ENCODE measurements around the gene SDK1. TPM values are rescaled to one million over a fixed set of nuclear protein-coding genes. Genes with fewer than 3 reads are reported as not detected.

SDK1 gene
- total RNA-seq, 2 experiments from 2014 or later = 0.25 to 0.78 TPM

DNA sequence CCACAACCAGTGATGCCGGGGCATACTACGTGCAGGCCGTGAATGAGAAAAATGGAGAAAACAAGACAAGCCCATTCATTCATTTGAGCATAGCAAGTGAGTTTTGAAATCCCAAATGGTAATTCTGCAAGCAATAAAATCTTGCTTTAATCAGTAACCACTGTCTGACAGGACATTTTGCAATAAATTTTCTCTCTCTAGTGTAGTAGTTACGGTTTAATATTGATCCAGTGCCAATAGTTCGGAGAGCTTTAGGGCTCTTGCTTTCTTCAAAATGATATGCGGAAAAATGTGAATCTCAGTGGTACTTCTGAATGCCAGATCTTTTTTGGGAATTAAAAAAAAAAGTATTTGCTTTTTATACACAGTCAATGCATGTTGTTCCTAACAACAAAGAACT lies 520.4 kb downstream of the SDK1 start:
- H3K4me1 Mint-ChIP-seq (ENCODE audit: low read depth) = peaks cover 2% of the 10 kb centered on the region
- intact Hi-C loops (cut with micrococcal nuclease) = no loop called here
- POLR2A ChIA-PET = no interaction called here

DNA sequence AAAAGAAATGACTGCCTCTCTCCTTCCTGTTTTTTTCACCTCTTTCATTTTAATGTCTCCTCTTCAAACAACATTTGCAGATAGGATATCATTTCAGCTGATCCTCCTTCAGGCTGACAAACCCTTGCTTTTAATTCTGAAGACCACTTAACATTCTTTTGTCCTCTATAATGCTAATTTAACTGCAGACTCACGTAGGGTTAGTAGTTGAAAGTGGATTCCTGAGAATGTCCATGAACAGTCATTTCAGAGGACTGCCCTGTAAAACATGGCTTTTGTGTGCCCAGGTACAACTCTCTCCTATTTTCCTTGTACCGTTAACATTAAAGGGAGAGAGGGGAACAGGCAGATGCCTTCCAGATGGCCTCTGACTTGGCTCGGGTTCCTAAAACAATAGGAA lies 524.4 kb downstream of the SDK1 start:
- ChIA-PET POLR2A (no interaction called here), CTCF (no interaction called here)
- ATAC-seq = no peak
- Mint-ChIP-seq H3K4me1 (ENCODE audit: low read depth) (no peaks in the 10 kb centered on the region), H3K27me3 (peaks cover 2% of the 10 kb centered on the region), H3K27ac (no peak overlapping the region), H3K9me3 (no peaks in the 10 kb centered on the region), H3K36me3 (ENCODE audit: low read depth) (no peaks in the 10 kb centered on the region), H3K4me3 (no peak overlapping the region)
- TF ChIP-seq CTCF (IDR thresholded peaks at IDR 0.05) = no peak
- no peak for DNase-seq
- intact Hi-C loops (cut with micrococcal nuclease) = no loop called here

More for the DNA sequence above, 520.4 kb downstream of the SDK1 start:
- no peak for TF ChIP-seq CTCF (IDR thresholded peaks at IDR 0.05)
- Mint-ChIP-seq H3K27ac (no peak overlapping the region), H3K36me3 (ENCODE audit: low read depth) (no peaks in the 10 kb centered on the region), H3K27me3 (peaks cover 8% of the 10 kb centered on the region), H3K9me3 (no peaks in the 10 kb centered on the region), H3K4me3 (no peak overlapping the region)
- DNase-seq (no peak), ATAC-seq (no peak)
- CTCF ChIA-PET = no interaction called here

GRCh38 chr7:3832199-3832598 lies 531.1 kb downstream of the SDK1 start:
- Mint-ChIP-seq H3K4me3 (no peak overlapping the region), H3K27me3 (no peaks in the 10 kb centered on the region), H3K27ac (no peak overlapping the region), H3K9me3 (no peaks in the 10 kb centered on the region), H3K4me1 (ENCODE audit: low read depth) (no peaks in the 10 kb centered on the region), H3K36me3 (ENCODE audit: low read depth) (no peaks in the 10 kb centered on the region)
- ChIA-PET CTCF (no interaction called here), POLR2A (no interaction called here)
- TF ChIP-seq CTCF (IDR thresholded peaks at IDR 0.05) = no peak
- ATAC-seq = no peak
- intact Hi-C loops (cut with micrococcal nuclease) = no loop called here
- DNase-seq = no peak

DNA sequence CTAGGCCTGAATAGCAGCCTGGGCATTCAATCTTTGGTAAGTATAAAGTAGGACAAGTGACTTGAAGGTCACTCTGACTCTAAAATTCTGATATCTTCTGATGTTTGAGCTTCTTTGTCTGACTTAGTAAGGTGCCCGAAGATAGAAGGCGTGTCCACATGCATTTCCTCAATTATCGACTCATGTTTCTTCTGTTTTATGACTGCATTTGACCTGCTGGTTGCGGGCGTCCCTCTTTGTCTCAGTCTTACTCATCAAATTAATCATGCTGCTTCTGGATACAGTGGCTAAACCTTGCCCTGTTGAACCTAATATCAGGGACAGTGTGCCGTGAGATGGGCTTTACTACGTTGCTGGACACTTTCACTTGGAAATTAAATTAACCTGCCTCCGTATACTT lies 534.1 kb downstream of the SDK1 start:
- no peak for DNase-seq
- Mint-ChIP-seq H3K27me3 (no peaks in the 10 kb centered on the region), H3K36me3 (ENCODE audit: low read depth) (no peaks in the 10 kb centered on the region), H3K9me3 (no peaks in the 10 kb centered on the region), H3K4me1 (ENCODE audit: low read depth) (no peaks in the 10 kb centered on the region), H3K27ac (no peak overlapping the region), H3K4me3 (no peak overlapping the region)
- CTCF ChIA-PET = no interaction called here
- TF ChIP-seq CTCF (IDR thresholded peaks at IDR 0.05) = no peak
- POLR2A ChIA-PET = no interaction called here
- no peak for ATAC-seq
- intact Hi-C loops (cut with micrococcal nuclease) = no loop called here

DNA sequence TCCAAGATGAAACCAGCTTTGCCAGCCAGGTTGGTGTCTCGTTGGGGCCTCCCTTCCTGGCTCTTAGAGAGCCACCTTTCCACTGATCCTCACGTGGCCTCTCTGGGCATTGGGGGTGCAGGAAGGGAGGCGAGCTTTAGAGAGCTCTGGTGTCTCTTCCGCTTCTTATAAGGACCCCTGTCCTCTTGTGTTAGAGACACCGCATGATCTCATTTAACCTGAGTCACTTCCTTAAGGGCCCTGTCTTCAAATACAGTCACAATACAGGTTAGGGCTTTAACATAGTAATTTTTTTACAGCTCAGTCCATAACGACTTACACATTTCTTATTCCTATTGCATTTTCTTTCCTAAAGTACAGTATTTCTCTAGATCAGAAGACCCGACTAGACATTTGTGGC lies 535.8 kb downstream of the SDK1 start:
- Mint-ChIP-seq H3K4me3 (no peak overlapping the region), H3K4me1 (ENCODE audit: low read depth) (no peaks in the 10 kb centered on the region), H3K36me3 (ENCODE audit: low read depth) (no peaks in the 10 kb centered on the region), H3K27me3 (no peaks in the 10 kb centered on the region), H3K9me3 (no peaks in the 10 kb centered on the region), H3K27ac (no peak overlapping the region)
- ATAC-seq = no peak
- intact Hi-C loops (cut with micrococcal nuclease) = no loop called here
- no peak for TF ChIP-seq CTCF (IDR thresholded peaks at IDR 0.05)
- CTCF ChIA-PET = interaction anchor here (1.3 kb wide), 1 partner anchor 163 kb away, joined by 3 read pairs; no protein-coding TSS in a partner anchor
- POLR2A ChIA-PET = no interaction called here
- DNase-seq = no peak

All from activated CD8-positive, alpha-beta T cell treated with anti-CD3 and anti-CD28 coated beads for 36 hours (primary cell).